HT1080 (cell line): ENCODE data around the gene TLR2. TPM values are rescaled to one million over a fixed set of nuclear protein-coding genes. Genes with fewer than 3 reads are reported as not detected.

Experiments
- DNase-seq: peaks from one replicate; pipeline ENCODE4 v3.0.0-alpha.2; 2015; ENCODE audit warnings: low read depth
- total RNA-seq: library from RNA; depleted of rRNA; stranded (reverse); fragments of >200 nt; shearing (Covaris generic); gene quantifications from 2 replicates; pipeline ENCODE4 v1.2.3, GENCODE V29; 2014; rRNA removed

TLR2 gene
- total RNA-seq, 1 experiment from 2014 or later: not detected

DNA sequence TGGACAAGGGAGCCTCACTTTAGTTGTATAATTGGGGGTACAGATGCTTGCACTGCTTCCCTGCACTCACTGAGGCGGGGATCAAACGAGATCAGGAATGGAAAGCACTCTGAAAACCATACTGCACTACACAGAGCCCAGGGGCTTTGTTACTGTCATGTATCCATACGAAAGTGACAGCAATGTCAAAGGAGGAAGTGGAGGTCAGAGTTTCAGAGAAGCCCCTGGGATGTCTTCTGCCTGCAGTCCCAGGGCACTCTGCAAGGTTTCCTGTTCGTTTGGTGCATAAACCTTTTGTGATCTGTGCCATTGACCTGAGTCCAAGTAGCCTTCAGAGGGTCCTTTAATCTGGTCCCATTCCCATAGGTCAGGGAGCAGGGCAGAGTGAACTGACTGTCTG is 44.6 kb downstream of the TLR2 start:
- no peak for DNase-seq

DNA sequence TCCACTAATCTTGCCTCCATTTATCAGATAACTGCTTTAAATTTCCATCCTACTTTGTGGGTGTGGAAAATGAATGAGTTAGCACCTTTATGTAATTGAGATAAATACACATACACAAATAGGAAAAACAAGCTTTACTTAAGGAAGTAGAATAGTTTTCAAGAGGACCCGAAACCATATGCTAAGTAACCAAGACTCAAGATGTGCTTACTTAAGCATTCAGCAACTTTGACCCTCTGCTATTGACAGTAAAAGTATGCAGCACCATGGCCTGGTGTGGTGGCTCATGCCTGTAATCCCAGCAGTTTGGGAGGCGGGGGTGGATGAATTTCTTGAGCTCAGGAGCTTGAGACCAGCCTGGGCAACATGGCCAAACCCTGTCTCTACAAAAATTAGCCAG is 45.8 kb downstream of the TLR2 start:
- no peak for DNase-seq

DNA sequence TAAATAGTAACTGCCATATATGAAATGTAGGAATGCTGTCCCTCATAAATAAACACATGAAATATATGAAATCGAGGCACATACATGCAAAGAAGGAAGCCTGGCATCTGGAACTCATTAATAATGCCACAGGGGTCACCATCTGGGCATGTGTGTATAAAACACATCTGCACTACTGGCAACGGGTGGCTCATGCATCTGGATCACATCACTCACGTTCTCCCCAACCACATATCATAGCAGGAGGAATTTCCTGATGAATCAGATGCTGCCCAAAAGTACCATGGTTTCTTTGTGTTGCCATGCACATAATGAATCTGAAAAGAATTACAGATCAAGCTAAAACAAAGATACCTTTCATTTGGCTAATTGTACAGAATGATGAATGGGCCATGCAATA is 47.2 kb downstream of the TLR2 start:
- DNase-seq: peak; percentile 89

DNA sequence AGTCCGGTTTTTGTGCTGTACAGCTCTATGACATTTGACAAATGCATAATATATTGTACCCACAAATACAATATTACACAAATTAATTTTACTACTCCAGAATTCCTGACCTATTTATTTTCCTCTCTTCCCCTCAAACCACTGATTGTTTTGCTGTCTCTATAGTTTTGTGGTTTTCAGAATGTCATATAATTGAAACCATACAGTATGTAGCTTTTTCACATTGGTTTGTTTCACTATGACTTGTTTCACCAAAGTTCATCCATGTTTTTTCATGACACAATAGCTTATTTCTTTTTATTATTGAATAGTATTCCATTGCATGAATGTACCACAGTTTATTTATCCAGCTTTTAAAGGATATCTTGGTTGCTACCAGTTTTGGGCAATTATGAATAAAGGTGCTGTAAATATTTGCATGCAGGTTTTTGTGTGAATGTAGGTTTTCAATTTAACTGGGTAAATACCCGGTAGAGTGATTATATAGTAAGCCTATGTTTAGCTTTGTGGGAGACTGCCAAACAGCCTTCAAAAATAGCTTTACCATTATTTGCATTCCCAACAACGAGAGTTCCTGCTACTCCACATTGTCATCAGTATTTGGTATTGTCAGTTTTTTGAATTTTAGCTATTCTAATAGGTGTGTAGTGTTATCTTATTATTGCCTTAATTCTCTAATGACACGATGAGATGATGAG is 49.8 kb downstream of the TLR2 start:
- no peak for DNase-seq

DNA sequence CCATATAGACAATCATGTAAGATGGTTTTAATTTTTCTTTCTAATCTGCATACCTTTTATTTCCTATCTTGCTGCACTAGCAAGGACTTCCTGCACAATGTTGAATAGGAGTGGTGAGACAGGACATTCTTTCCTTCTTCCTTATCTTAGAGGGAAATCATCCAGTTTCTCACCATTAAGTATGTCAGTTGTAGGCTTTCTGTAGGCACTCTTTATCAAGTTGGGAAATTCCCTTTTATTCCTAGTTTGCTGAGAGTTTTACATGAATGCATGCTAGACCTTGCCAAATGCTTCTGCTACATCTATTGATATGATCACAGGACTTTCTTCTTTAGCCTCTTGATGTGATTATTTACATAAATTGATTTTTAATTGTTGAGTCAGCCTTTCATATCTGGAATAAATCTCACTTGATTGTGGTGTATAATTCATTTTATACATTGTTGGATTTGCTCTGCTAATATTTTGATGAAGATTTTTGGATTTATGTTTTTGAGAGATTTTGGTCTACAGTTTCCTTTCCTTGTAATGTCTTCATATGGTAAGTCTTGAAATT is 51.9 kb downstream of the TLR2 start:
- no peak for DNase-seq

DNA sequence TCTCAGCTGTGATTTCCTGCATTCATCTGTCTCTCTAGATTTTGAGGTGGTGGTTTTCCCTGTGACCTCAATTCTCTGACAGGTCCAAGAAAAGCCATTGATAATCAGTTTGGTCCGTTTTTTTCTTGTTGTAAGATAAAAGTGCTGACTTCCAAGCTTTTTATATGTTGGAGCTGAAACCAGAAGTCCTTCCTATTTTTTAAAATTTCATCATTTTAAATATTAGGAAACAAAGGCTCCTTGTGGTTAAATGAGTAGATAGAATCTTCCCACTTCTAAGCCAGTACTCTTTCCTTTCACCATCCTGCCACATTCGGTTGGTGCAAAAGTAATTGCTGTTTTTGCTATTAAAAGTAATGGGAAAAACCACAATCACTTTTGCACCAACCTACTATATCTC is 57.5 kb downstream of the TLR2 start:
- no peak for DNase-seq

DNA sequence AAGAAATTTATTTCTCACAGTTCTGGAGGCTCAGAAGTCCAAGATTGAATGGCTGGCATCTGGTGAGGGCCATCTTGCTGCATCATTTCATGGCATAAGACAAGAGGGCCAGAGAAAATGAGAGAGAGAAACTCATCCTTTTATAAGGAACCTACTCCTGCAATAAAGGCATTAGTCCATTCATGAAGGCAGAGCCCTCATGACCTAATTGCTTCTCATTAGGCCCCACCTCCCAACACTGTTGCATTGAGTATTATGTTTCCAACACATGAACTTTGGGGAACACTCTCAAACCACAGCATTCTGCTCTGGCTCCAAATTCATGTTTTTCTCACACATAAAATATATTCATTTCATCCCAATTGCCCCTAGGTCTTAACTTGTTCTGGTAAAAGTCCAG is 61.6 kb downstream of the TLR2 start:
- DNase-seq: no peak

DNA sequence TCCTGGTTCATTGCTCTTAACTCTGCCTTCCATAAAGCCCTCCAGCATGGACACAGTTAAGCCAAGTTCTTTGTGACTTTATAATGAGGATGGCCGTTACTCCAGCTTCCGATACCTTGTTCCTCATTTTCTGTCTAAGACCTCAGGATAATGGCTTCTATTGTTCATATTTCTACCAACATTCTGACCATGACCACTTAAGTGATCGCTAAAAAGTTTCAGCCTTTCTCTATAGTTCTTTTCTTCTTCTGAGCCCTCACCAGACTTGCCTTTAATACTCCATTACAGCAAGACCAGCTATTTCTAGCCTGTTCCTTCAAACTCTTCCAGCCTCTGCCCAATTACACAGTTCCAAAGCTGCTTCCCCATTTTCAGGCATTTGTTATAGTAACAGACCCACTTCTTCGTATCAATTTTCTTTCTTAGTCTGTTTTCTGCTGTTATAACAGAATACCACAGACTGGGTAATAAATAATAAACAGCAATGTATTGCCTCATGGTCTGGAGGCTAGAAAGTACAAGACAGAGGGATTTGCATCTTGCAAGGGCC is 63.4 kb downstream of the TLR2 start:
- no peak for DNase-seq

DNA sequence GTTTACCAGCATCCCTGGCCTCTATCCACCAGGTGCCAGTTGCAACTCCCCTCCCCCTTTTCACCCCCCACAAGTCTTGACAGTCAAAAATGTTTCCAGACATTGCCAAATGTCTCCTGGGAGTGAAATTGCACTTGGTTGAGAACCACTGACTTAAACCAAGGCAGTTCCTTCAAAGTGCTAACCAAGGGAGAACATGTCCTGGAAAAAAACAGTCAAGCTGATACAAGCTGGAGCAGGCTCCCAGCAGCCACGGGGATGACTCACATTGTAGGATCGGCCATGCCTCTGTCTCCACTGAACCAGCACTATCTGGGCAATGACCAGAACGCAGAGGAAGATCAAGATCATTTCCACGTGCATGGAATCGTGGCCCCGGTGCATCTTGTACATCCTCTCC is 64.3 kb downstream of the TLR2 start:
- DNase-seq: peak; percentile 70

DNA sequence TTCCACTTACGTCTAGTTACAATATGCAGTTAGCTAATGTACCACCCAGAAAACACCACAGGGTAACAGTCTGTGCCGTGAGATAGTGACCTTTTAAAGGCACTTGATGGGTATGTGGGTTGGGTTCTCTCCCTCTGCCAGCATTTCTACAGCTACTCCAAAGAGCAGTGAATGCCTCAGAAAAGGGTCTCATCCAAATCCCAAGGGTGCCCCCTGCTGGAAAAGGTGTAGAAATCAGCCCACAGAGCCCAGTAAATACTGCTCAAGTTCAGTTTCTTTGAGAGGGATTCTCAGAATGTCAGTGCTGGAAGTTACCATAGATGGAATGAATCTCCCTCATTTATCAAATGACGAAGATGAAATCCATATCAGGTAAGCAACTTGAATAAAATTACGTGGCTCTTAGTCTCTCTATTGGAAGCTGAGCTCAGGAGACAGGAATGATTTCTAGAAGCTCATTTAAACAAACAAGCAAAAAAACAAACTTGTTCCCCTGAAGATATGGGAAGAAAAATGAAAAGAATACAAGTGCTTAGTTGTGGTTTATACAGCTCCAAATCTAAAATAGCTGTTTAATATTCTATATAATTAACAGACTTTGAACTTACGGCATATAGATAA is 66.2 kb downstream of the TLR2 start:
- DNase-seq: peak; percentile 70

DNA sequence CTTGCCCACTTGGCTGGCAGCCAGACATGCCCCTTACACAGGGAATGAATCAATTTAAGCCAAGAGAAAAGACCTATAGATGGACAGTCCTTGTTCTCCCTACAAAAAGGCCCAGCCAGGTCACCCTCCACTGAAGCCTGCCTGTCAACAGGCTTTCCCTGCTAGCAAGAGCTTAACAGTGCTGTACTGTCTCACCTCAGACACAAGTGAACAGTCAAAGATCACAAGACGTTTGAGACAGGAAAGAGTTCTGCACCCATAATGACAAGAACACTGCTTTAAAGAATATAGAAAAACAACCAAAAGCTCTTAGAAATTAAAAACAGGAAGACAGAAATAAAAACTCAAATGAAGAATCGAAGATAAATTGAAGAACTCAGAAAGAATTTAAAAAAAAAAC is 71.1 kb downstream of the TLR2 start:
- no peak for DNase-seq

Other genes with a start within 250 kb of the TLR2 start
- gene TMEM131L, start 217.9 kb upstream of the TLR2 start, total RNA-seq: 9.9 and 10.0 TPM in 2 replicates
- gene RNF175, start 75.7 kb downstream of the TLR2 start, total RNA-seq: not detected in 2 replicates
- not detected in 2 replicates for gene SFRP2, start 104.8 kb downstream of the TLR2 start, total RNA-seq